Right forelimb (tissue), 1 donor: Measurements from ENCODE around the gene DYNLT2B.
"Not testable (repeated sequence)": the region's sequence is repeated elsewhere in the genome, so short reads cannot be mapped to it uniquely, and the experiment has no call there.

Experiments
- DNase-seq: peaks from one replicate; pipeline ENCODE4 v3.0.0-alpha.2; 2018

DYNLT2B gene

GRCh38 chr3:196323016-196323415 lies 5.0 kb upstream of the DYNLT2B start:
- DNase-seq, result no peak

GRCh38 chr3:196321162-196321561 lies 3.1 kb upstream of the DYNLT2B start:
- no peak for DNase-seq

GRCh38 chr3:196320137-196320536 lies 2.1 kb upstream of the DYNLT2B start:
- DNase-seq, result no peak

- not testable (repeated sequence) for DNase-seq
Observed at GRCh38 chr3:196316799-196317686, 997 bp downstream of the DYNLT2B start.

GRCh38 chr3:196315821-196316220 lies 2.2 kb downstream of the DYNLT2B start:
- DNase-seq, result no peak

GRCh38 chr3:196314597-196314996 lies 3.4 kb downstream of the DYNLT2B start:
- no peak for DNase-seq

- not testable (repeated sequence) for DNase-seq
Observed at GRCh38 chr3:196314086-196314485, 4.0 kb downstream of the DYNLT2B start.

- not testable (repeated sequence) for DNase-seq
Observed at GRCh38 chr3:196302960-196303359, 15.1 kb downstream of the DYNLT2B start.

GRCh38 chr3:196302551-196302950 lies 15.5 kb downstream of the DYNLT2B start:
- not testable (repeated sequence) for DNase-seq

- DNase-seq, result no peak
Observed at GRCh38 chr3:196298521-196298920, 19.5 kb downstream of the DYNLT2B start.

GRCh38 chr3:196292286-196292923 lies 25.6 kb downstream of the DYNLT2B start:
- no peak for DNase-seq

GRCh38 chr3:196288141-196288460 lies 29.9 kb downstream of the DYNLT2B start:
- no peak for DNase-seq

- peak; percentile 94 for DNase-seq
Observed at GRCh38 chr3:196287440-196288140, 30.4 kb downstream of the DYNLT2B start, which contains the start of gene PCYT1A. Gene PCYT1A (minus strand): TSS chr3:196287726. CDS start chr3:196270531, 17,195 bp downstream.

GRCh38 chr3:196287090-196287439 lies 31.0 kb downstream of the DYNLT2B start:
- DNase-seq, result peak; percentile 62

GRCh38 chr3:196284396-196284795 lies 33.6 kb downstream of the DYNLT2B start:
- DNase-seq, result no peak

GRCh38 chr3:196281962-196282361 lies 36.1 kb downstream of the DYNLT2B start:
- DNase-seq, result no peak

- no peak for DNase-seq
Observed at GRCh38 chr3:196280689-196281440, 37.2 kb downstream of the DYNLT2B start.

GRCh38 chr3:196275126-196275525 lies 42.9 kb downstream of the DYNLT2B start:
- no peak for DNase-seq

GRCh38 chr3:196274585-196274984 lies 43.5 kb downstream of the DYNLT2B start:
- no peak for DNase-seq

- DNase-seq, result no peak
Observed at GRCh38 chr3:196273655-196274054, 44.4 kb downstream of the DYNLT2B start.

GRCh38 chr3:196272826-196273225 lies 45.2 kb downstream of the DYNLT2B start:
- no peak for DNase-seq

- DNase-seq, result no peak
Observed at GRCh38 chr3:196270499-196270898, 47.5 kb downstream of the DYNLT2B start.
